ENCODE measurements around the gene LACTBL1.
A peak's percentile ranks its signal among the peaks of the same experiment; 100 is the strongest.

The LACTBL1 gene, protein sequence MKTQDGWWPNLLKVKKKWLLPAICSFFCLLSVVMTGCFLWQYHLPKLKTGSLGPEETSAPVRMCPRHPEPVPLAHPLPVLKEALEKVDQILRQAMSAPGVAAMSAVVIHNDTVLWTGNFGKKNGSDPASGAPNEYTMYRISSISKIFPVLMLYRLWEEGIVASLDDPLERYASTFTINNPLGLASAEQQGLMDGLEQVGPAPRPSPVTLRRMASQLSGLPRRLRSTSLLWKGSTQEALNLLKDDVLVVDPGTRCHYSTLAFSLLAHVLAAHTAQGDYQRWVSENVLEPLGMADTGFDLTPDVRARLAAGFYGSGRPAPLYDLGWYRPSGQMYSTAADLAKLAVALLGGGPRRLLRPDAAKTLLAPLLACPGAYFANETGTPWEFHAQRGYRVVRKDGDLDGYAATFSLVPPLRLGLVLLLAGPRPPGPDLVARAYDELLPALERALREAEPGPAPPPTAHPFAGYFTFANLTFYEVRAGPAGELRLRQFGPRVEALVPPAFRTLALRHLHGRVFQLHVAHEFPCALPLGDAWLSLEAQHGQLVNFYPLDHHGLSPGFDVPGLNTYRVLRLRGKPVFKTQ

DNA sequence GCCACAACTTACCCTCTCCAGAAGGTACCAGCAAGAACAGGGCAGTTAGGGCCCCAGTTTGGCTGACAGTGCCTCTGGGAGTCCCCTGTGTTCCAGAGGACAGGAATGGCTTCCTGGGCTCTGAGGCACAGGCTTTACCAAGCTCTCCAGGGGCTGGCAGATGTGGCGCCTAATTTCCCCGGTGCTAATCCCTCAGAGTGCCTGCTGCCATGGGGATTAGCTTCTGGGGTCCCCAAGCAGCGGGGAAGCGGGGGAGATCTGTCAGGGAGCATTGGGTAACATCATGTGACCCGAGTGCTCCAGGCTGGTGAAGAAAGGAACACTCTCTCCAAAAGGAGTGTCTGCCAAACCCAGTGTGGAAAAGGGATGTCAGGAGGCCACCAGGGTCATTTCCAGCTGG lies at the start of gene LACTBL1:
LACTBL1 (minus strand) TSS at position 107 of the 400 bp plus-strand sequence. CDS start 550 bp downstream, outside the sequence.
- H3K4me3 ChIP-seq (ENCODE audit: low read depth, low read length) = no peak within 1 kb of the TSS
- no peak for TF ChIP-seq CTCF (IDR thresholded peaks at IDR 0.05; ENCODE audit: low read depth, low read length)

GRCh38 chr1:23021834-23022233 lies 49.2 kb upstream of the LACTBL1 start:
- TF ChIP-seq CTCF (IDR thresholded peaks at IDR 0.05; ENCODE audit: low read depth, low read length) = no peak
- no peak overlapping the region for H3K4me3 ChIP-seq (ENCODE audit: low read depth, low read length)

DNA sequence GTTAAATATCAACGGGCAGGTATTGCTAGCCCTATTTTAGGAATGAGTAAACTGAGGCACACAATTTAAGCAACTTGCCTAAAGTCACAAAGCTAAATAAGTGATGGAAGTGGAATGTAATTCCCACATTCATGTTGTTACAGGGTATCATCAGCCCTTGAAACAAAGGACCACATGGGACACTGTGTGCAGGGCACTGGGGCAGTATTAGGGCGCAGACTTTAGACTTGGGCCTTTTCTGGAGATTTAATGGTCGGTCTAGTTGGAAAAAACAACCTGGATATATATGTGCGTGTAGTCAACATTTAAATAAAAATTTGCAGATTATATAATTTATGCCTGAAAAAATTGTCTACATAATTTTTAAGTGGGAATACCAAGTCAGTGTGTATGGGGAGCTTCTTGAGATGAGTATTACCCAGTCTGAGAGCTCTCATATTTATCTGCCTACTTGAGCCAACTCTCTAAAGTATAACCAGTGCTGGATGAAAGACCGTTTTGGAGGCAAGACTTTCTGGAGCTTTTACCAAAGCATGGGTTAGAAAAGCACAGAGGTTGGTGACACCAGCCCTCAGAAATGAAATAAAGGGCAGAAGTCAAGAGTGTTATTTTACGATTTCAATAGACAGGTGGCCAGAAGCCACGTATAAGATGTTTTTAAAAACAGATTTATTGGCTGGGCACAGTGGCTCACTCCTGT lies 48.2 kb upstream of the LACTBL1 start:
- peak overlapping the region; percentile 93 for H3K4me3 ChIP-seq (ENCODE audit: low read depth, low read length)
- TF ChIP-seq CTCF (IDR thresholded peaks at IDR 0.05; ENCODE audit: low read depth, low read length) = no peak

GRCh38 chr1:23019863-23020625 lies 47.4 kb upstream of the LACTBL1 start:
- peak overlapping the region; percentile 93 for H3K4me3 ChIP-seq (ENCODE audit: low read depth, low read length)
- no peak for TF ChIP-seq CTCF (IDR thresholded peaks at IDR 0.05; ENCODE audit: low read depth, low read length)

- peak within 1 kb of the TSS; percentile 93 for H3K4me3 ChIP-seq (ENCODE audit: low read depth, low read length)
- peak; percentile 24; the same call in 1 of the 2 replicates for TF ChIP-seq CTCF (IDR thresholded peaks at IDR 0.05; ENCODE audit: low read depth, low read length)
Measured at GRCh38 chr1:23019094-23019862, 46.6 kb upstream of the LACTBL1 start, which contains the start of gene KDM1A. KDM1A (plus strand) TSS chr1:23019468; CDS start chr1:23019597, 129 bp downstream.

GRCh38 chr1:23018661-23019093 lies 46.0 kb upstream of the LACTBL1 start:
- no peak for TF ChIP-seq CTCF (IDR thresholded peaks at IDR 0.05; ENCODE audit: low read depth, low read length)
- H3K4me3 ChIP-seq (ENCODE audit: low read depth, low read length) = peak overlapping the region; percentile 93

All from WI38 (cell line).